Body of pancreas (tissue), 4 donors: ENCODE measurements around the gene ACSS2. TPM values are rescaled to one million over a fixed set of nuclear protein-coding genes. Genes with fewer than 3 reads are reported as not detected.

Source experiments
- ATAC-seq: fragments of 150-250 bp; one replicate; pipeline ENCODE4 v1.9.1; 2016
- DNase-seq, 4 donors: peaks; one replicate each; pipeline ENCODE4 v3.0.0-alpha.2; 2019
- H3K27ac ChIP-seq, 4 donors: fragments of 200-600 bp; sonication (generic); 1 replicate in 3 of 4; 2 replicates in 1 of 4; pipeline versions ENCODE4 v1.5.1 to v1.6.1; 2016 to 2019; ENCODE audit warnings: mild to moderate bottlenecking in 1 of 4, mixed read lengths in 1 of 4, moderate library complexity in 1 of 4
- H3K27me3 ChIP-seq, 2 donors: fragments of 200-600 bp; sonication (generic); one replicate each; pipeline ENCODE4 v1.6.0; 2016; ENCODE audit warnings: mild to moderate bottlenecking in 1 of 2
- H3K36me3 ChIP-seq, 2 donors: fragments of 200-600 bp; sonication (generic); replicated peaks in 1 of 2; 2 replicates each; pipeline ENCODE4 v1.5.1; 2016; ENCODE audit warnings: low read depth in 2 of 2; ENCODE audit not compliant: insufficient read depth in 1 of 2
- H3K4me1 ChIP-seq: fragments of 200-600 bp; sonication (generic); one replicate; pipeline ENCODE4 v1.6.0; 2016
- H3K4me3 ChIP-seq, 2 donors: fragments of 200-600 bp; sonication (generic); 1 replicate in 1 of 2; 2 replicates in 1 of 2; pipeline ENCODE4 v1.5.1; 2016 to 2019
- H3K9me3 ChIP-seq, 3 donors: fragments of 200-600 bp; sonication (generic); 1 replicate in 2 of 3; 2 replicates in 1 of 3; pipeline ENCODE4 v1.5.1; 2016
- CTCF ChIP-seq, 7 experiments: fragments of 450-650 bp in 4 of 7; fragments of 200-600 bp in 3 of 7; sonication (generic) in 3 of 7; IDR thresholded peaks; one replicate each; pipeline ENCODE4 v1.5.1; 2016 to 2019; ENCODE audit warnings: antibody characterized with exemption in 7 of 7
- POLR2A ChIP-seq, 3 donors: fragments of 450-650 bp; IDR thresholded peaks; one replicate each; pipeline ENCODE4 v1.6.1; 2016; ENCODE audit warnings: antibody characterized with exemption in 3 of 3, mild to moderate bottlenecking in 2 of 3
- WGBS, 2 donors: methylation state at CpG; one replicate each; pipeline ENCODE4 v1.1.5; 2017; 5-methylcytosine and 5-hydroxymethylcytosine counted together
- intact Hi-C: fragments of 100-400 bp; cut with DNase I; formaldehyde crosslinking; loops from one replicate; pipeline ENCODE4 v1.15.1; 2023
- total RNA-seq, 2 donors: library from RNA; depleted of rRNA; stranded (reverse); fragments of >200 nt; gene quantifications; one replicate each; pipeline ENCODE4 v1.1.0, GENCODE V29; 2016

The ACSS2 gene
- total RNA-seq, 2 donors from 2014 or later, result 33.9 to 78.1 TPM

GRCh38 chr20:34862724-34863123 lies 13.7 kb upstream of the ACSS2 start:
- no peak for DNase-seq
- no peak for TF ChIP-seq POLR2A (IDR thresholded peaks at IDR 0.05)
- TF ChIP-seq CTCF (IDR thresholded peaks at IDR 0.05), result no peak
- ATAC-seq, result no peak
- Histone ChIP-seq H3K27ac (peak overlapping the region in 1 of 4 donors; percentile 40), H3K36me3 (no peaks in the 10 kb centered on the region), H3K4me1 (peaks cover 6% of the 10 kb centered on the region), H3K27me3 (no peaks in the 10 kb centered on the region), H3K9me3 (no peaks in the 10 kb centered on the region), H3K4me3 (no peak overlapping the region)
- WGBS, 2 donors, result 85 to 91% methylated on average over 8 to 12 of the region's 12 CpGs
- intact Hi-C loops, result no loop called here

GRCh38 chr20:34863421-34863965 lies 12.9 kb upstream of the ACSS2 start:
- H3K9me3 ChIP-seq, result no peaks in the 10 kb centered on the region

GRCh38 chr20:34864216-34864615 lies 12.2 kb upstream of the ACSS2 start:
- no peak for ATAC-seq
- no peak for TF ChIP-seq CTCF (IDR thresholded peaks at IDR 0.05)
- TF ChIP-seq POLR2A (IDR thresholded peaks at IDR 0.05), result no peak
- Histone ChIP-seq H3K27ac (no peak overlapping the region), H3K36me3 (no peaks in the 10 kb centered on the region), H3K9me3 (no peaks in the 10 kb centered on the region), H3K4me1 (peaks cover 6% of the 10 kb centered on the region), H3K4me3 (no peak overlapping the region), H3K27me3 (no peaks in the 10 kb centered on the region)
- intact Hi-C loops, result no loop called here
- DNase-seq, result no peak
- whole genome bisulfite sequencing, 2 donors, result 85 to 91% methylated on average over 4 to 5 of the region's 5 CpGs

More at GRCh38 chr20:34863421-34863965, 12.9 kb upstream of the ACSS2 start:
- intact Hi-C loops, result no loop called here
- DNase-seq (no peak), ATAC-seq (no peak)
- Histone ChIP-seq H3K36me3 (no peaks in the 10 kb centered on the region), H3K4me1 (peaks cover 6% of the 10 kb centered on the region), H3K4me3 (no peak overlapping the region), H3K27me3 (no peaks in the 10 kb centered on the region), H3K27ac (no peak overlapping the region)
- 83 to 89% methylated on average over 9 to 30 of the region's 32 CpGs for WGBS, 2 donors
- no peak for TF ChIP-seq CTCF (IDR thresholded peaks at IDR 0.05)
- TF ChIP-seq POLR2A (IDR thresholded peaks at IDR 0.05), result no peak

GRCh38 chr20:34871320-34871926 lies 5.0 kb upstream of the ACSS2 start:
- Histone ChIP-seq H3K27ac (peak overlapping the region in 1 of 4 donors; percentile 71), H3K27me3 (no peaks in the 10 kb centered on the region), H3K9me3 (no peaks in the 10 kb centered on the region), H3K36me3 (no peaks in the 10 kb centered on the region), H3K4me1 (peaks cover 38% of the 10 kb centered on the region), H3K4me3 (no peak overlapping the region)
- ATAC-seq (no peak), DNase-seq (no peak)
- WGBS, 2 donors, result 90 to 91% methylated on average over 7 of the region's 7 CpGs
- intact Hi-C loops, result loop anchor here (5.0 kb wide), 1 partner anchor 91 kb away; no protein-coding TSS in a partner anchor
- TF ChIP-seq CTCF (IDR thresholded peaks at IDR 0.05), result no peak
- no peak for TF ChIP-seq POLR2A (IDR thresholded peaks at IDR 0.05)
